Fibroblast of lung (primary cell): ENCODE results near the gene LAMB1. TPM values are rescaled to one million over a fixed set of nuclear protein-coding genes. Genes with fewer than 3 reads are reported as not detected.
A peak's percentile ranks its signal among the peaks of the same experiment; 100 is the strongest.

Experiments used
- DNase-seq, 2 donors: peaks; one replicate each; pipeline versions ENCODE4 v3.0.0 to v3.0.0-alpha.2; 2010; ENCODE audit warnings: low read depth in 2 of 2
- H2AFZ ChIP-seq: 2 replicates; pipeline ENCODE4 v1.5.1; 2012; ENCODE audit warnings: low read length, control low read depth, inconsistent platforms
- H3K27ac ChIP-seq: 2 replicates; pipeline ENCODE4 v1.5.1; 2011; ENCODE audit warnings: low read length, control low read depth; ENCODE audit not compliant: insufficient read depth
- H3K27me3 ChIP-seq: 2 replicates; pipeline ENCODE4 v1.5.1; 2011; ENCODE audit warnings: mild to moderate bottlenecking, low read length; ENCODE audit not compliant: control insufficient read depth, insufficient read depth
- H3K36me3 ChIP-seq: 2 replicates; pipeline ENCODE4 v1.5.1; 2011; ENCODE audit warnings: low read length; ENCODE audit not compliant: control insufficient read depth, insufficient read depth
- H3K4me1 ChIP-seq: 2 replicates; pipeline ENCODE4 v1.5.1; 2011; ENCODE audit warnings: low read length; ENCODE audit not compliant: control insufficient read depth, insufficient read depth; ENCODE audit errors: extremely low read depth
- H3K4me2 ChIP-seq: 2 replicates; pipeline ENCODE4 v1.5.1; 2011; ENCODE audit warnings: low read length, control low read depth; ENCODE audit not compliant: insufficient read depth; ENCODE audit errors: extremely low read depth
- H3K4me3 ChIP-seq, 4 experiments: fragments of 200-600 bp in 1 of 4; sonication (generic) in 1 of 4; replicated peaks in 1 of 4; 2 replicates each; pipeline ENCODE4 v1.5.1; 2011 to 2016; ENCODE audit warnings: low read length in 4 of 4, low read depth in 3 of 4, mild to moderate bottlenecking in 3 of 4, control low read depth in 2 of 4, inconsistent platforms in 1 of 4, mixed read lengths in 1 of 4; ENCODE audit not compliant: insufficient read depth in 1 of 4; ENCODE audit errors: control extremely low read depth in 1 of 4
- H3K79me2 ChIP-seq: 2 replicates; pipeline ENCODE4 v1.5.1; 2012; ENCODE audit warnings: mild to moderate bottlenecking, low read length, inconsistent platforms; ENCODE audit not compliant: control insufficient read depth, insufficient read depth
- H3K9ac ChIP-seq: 2 replicates; pipeline ENCODE4 v1.5.1; 2011; ENCODE audit warnings: mild to moderate bottlenecking, low read length, control low read depth; ENCODE audit not compliant: insufficient read depth
- H3K9me3 ChIP-seq: 2 replicates; pipeline ENCODE4 v1.5.1; 2012; ENCODE audit warnings: low read depth, low read length; ENCODE audit not compliant: control insufficient read depth, insufficient read depth
- H4K20me1 ChIP-seq: 2 replicates; pipeline ENCODE4 v1.5.1; 2011; ENCODE audit warnings: low read length; ENCODE audit not compliant: control insufficient read depth, insufficient read depth; ENCODE audit errors: extremely low read depth
- CTCF ChIP-seq, 2 donors: IDR thresholded peaks in 1 of 2; conservative IDR thresholded peaks in 1 of 2; 1 replicate in 1 of 2; 2 replicates in 1 of 2; pipeline ENCODE4 v1.5.1; 2011 to 2012; ENCODE audit warnings: low read length in 2 of 2, control low read depth in 1 of 2, inconsistent platforms in 1 of 2, low read depth in 1 of 2, mild to moderate bottlenecking in 1 of 2
- EZH2 ChIP-seq: IDR thresholded peaks from 2 replicates; pipeline ENCODE4 v1.5.1; 2012; ENCODE audit warnings: low read length, control low read depth, mild to moderate bottlenecking; ENCODE audit errors: missing control alignments
- polyA plus RNA-seq, 2 donors: library from polyadenylated mRNA; depleted of rRNA in 1 of 2; stranded (reverse) in 1 of 2; unstranded in 1 of 2; fragments of >200 nt; gene quantifications; 2 replicates each; pipeline ENCODE4 v1.2.1, GENCODE V29; 2011 to 2012; ENCODE audit warnings: missing spikeins in 1 of 2
- total RNA-seq: library from RNA; depleted of rRNA; stranded (reverse); fragments of >200 nt; gene quantifications from 2 replicates; pipeline ENCODE4 v1.2.1, GENCODE V29; 2014

LAMB1 gene
- total and polyA plus RNA-seq, 2 donors (not counting 1 experiment from before 2014, with no cell fraction given) = 428 to 516 TPM

GRCh38 chr7:107877731-107878382, 125.1 kb downstream of the LAMB1 start:
- DNase-seq = no peak
- H3K27me3 ChIP-seq = no peaks in the 10 kb centered on the region
- TF ChIP-seq CTCF (conservative IDR thresholded peaks at IDR 0.05 in 1 of 2, IDR thresholded peaks at IDR 0.05 in 1 of 2; ENCODE audit: low read depth in 1 of 2, low read length in 2 of 2) (no peak), EZH2 (no peak)
- H3K9ac ChIP-seq = no peak overlapping the region
- H3K27ac ChIP-seq = no peak overlapping the region
- H3K4me3 ChIP-seq = no peak overlapping the region
- H3K9me3 ChIP-seq = no peaks in the 10 kb centered on the region
- no peaks in the 10 kb centered on the region for H3K79me2 ChIP-seq
- H3K36me3 ChIP-seq = no peaks in the 10 kb centered on the region
- no peaks in the 10 kb centered on the region for H4K20me1 ChIP-seq
- no peak overlapping the region for H3K4me2 ChIP-seq
- no peaks in the 10 kb centered on the region for H3K4me1 ChIP-seq
- no peak overlapping the region for H2AFZ ChIP-seq

GRCh38 chr7:107876916-107877315, 126.0 kb downstream of the LAMB1 start:
- H4K20me1 ChIP-seq = no peaks in the 10 kb centered on the region
- DNase-seq = no peak
- H3K79me2 ChIP-seq = no peaks in the 10 kb centered on the region
- TF ChIP-seq CTCF (conservative IDR thresholded peaks at IDR 0.05 in 1 of 2, IDR thresholded peaks at IDR 0.05 in 1 of 2; ENCODE audit: low read depth in 1 of 2, low read length in 2 of 2) (no peak), EZH2 (no peak)
- H3K27me3 ChIP-seq = no peaks in the 10 kb centered on the region
- no peak overlapping the region for H3K9ac ChIP-seq
- no peaks in the 10 kb centered on the region for H3K4me1 ChIP-seq
- H3K9me3 ChIP-seq = no peaks in the 10 kb centered on the region
- H3K4me2 ChIP-seq = no peak overlapping the region
- no peak overlapping the region for H3K4me3 ChIP-seq
- H3K36me3 ChIP-seq = no peaks in the 10 kb centered on the region
- no peak overlapping the region for H3K27ac ChIP-seq
- no peak overlapping the region for H2AFZ ChIP-seq

GRCh38 chr7:107874605-107875446, 128.1 kb downstream of the LAMB1 start:
- Histone ChIP-seq H3K9me3 (no peaks in the 10 kb centered on the region), H3K4me2 (no peak overlapping the region), H3K4me1 (no peaks in the 10 kb centered on the region), H2AFZ (no peak overlapping the region), H4K20me1 (no peaks in the 10 kb centered on the region), H3K79me2 (no peaks in the 10 kb centered on the region), H3K27me3 (no peaks in the 10 kb centered on the region), H3K9ac (no peak overlapping the region), H3K27ac (no peak overlapping the region), H3K36me3 (no peaks in the 10 kb centered on the region), H3K4me3 (no peak overlapping the region)
- DNase-seq = peak; percentile 53 to 69
- TF ChIP-seq EZH2 (no peak), CTCF (conservative IDR thresholded peaks at IDR 0.05 in 1 of 2, IDR thresholded peaks at IDR 0.05 in 1 of 2; ENCODE audit: low read depth in 1 of 2, low read length in 2 of 2) (peak; percentile 64 to 74)
